ENCODE measurements around the gene ZMYND15.

Gene ZMYND15

DNA sequence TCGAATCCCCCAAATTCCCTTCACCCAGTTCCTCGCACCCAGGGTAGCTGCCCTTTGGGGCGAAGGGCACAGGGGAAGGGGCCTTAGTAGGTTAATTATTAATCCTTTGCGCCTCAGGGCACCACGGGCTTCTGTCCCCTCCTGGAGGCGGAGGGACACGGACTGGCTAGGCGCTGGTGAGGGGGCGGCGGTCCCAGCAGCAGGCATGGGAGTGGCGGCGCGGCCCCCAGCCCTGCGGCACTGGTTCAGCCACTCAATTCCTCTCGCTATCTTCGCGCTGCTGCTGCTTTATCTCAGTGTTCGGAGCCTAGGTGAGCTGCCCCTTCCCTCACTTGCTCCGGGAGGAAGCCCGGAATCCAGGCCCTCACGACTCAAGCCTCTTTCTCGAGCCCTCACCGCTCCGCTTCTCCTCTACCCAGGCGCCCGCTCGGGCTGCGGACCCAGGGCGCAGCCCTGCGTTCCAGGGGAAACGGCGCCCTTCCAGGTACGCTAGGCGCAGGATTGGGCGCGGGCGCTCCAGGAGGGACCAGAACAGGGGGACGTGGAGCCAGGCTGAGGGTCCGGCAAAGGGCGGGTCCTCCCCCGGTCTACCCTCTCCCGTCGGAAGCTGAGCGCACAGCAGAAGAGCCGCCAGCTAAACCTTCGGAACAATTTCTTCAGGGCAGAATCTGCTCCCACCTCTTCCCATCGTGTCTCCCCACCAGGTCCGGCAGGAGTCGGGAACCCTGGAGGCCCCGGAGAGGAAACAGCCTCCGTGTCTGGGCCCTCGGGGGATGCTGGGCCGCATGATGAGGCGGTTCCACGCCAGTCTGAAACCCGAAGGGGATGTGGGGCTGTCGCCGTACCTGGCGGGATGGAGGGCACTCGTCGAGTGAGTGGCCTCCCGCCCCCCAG lies 49.4 kb downstream of the ZMYND15 start, which contains the start of gene GLTPD2:
TSS of gene GLTPD2 (plus strand) at position 158 of the 894 bp plus-strand sequence. CDS start at position 206, 48 bp downstream.
- no peak for DNase-seq

DNA sequence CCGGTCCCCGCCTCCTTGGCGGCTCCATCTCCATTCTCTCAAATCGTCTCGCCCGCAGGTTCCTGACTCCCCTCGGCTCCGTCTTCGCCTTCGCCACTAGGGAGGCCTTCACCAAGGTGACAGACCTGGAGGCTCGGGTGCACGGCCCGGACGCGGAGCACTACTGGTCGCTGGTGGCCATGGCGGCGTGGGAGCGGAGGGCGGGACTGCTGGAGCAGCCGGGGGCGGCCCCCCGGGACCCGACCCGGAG lies 50.0 kb downstream of the ZMYND15 start:
- no peak for DNase-seq

DNA sequence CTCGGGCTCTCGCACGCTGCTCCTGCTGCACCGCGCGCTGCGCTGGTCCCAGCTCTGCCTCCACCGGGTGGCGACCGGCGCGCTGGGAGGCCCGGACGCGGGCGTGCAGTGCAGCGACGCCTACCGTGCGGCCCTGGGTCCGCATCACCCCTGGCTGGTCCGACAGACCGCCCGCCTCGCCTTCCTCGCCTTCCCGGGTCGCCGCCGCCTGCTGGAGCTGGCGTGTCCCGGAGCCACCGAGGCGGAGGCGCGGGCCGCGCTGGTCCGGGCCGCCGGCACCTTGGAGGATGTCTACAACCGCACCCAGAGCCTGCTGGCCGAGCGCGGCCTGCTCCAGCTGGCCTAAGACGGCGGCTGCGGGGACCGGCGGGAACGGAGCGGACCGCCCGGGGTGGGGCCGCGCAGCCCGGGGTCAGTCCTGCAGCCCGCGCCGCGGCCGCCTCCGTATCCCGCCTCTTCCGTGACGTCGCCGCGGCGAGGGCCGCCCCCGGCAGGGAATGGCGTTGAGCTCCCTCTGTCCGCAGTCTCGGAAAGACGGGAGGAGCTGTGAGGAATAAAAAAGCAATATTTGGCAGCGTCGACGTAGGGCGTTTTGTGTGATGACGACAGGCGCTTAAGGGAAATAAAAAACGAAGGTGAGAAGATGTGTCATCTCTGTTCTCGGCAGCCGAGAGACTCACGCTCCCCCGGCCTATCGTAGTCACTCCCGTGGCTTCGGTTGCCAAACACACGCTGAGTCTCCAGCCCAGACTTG lies 50.5 kb downstream of the ZMYND15 start:
- peak; percentile 85 for DNase-seq

DNA sequence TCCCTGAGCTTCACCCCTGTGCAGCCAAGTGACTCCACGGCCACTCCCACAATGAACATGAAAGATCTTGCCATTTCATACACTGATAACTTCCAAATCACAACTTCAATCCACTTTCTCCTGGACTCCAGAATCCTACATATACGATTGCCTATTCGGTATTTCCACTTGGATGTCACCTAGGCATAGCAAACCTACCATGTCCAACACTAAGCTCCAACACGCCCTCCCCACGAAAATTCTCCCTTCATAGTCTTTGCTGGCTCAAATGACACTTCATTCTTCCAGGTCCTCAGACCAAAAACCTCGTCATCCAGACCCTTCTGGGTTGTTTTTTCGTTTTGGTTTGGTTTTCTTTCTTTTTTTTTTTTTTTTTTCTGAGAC lies 51.1 kb downstream of the ZMYND15 start:
- DNase-seq: no peak

DNA sequence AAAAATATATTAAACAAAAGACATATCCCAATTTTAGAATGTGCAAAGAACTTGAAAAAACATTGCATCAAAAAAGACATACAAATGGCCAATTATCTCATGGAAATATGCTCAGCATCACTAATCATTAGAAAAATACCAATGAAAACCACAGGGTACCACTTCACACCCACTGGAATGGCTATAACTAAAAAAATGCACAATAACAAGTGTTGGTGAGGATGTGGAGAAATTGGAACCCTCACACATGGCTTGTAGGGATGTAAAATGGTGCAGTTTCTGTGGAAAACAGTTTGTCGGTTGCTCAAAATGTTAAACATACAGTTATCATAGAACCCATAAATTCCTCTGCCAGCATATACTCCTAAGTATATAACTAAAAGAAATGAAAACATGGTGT lies 55.5 kb downstream of the ZMYND15 start:
- no peak for DNase-seq

All from CD4-positive, alpha-beta T cell treated with Interleukin-4 for 4 hours (primary cell).